Large intestine (tissue), 12 donors: ENCODE results near the gene LHPP. TPM values are rescaled to one million over a fixed set of nuclear protein-coding genes. Genes with fewer than 3 reads are reported as not detected.

Experiments
- DNase-seq, 2 donors: peaks; one replicate each; pipeline versions ENCODE4 v3.0.0 to v3.0.0-alpha.2; 2013
- H3K27ac ChIP-seq: one replicate; pipeline ENCODE4 v1.5.1; 2013; ENCODE audit warnings: low read length
- H3K27me3 ChIP-seq: 2 replicates; pipeline ENCODE4 v1.6.1; 2013; ENCODE audit warnings: low read length; ENCODE audit not compliant: control insufficient read depth, insufficient read depth
- H3K36me3 ChIP-seq: 2 replicates; pipeline ENCODE4 v1.6.1; 2013; ENCODE audit warnings: low read length; ENCODE audit not compliant: control insufficient read depth, insufficient read depth
- H3K4me1 ChIP-seq: one replicate; pipeline ENCODE4 v1.6.1; 2013; ENCODE audit warnings: low read length; ENCODE audit not compliant: control insufficient read depth, insufficient read depth
- H3K4me3 ChIP-seq: one replicate; pipeline ENCODE4 v1.5.1; 2013; ENCODE audit warnings: low read length
- H3K9me3 ChIP-seq: one replicate; pipeline ENCODE4 v1.6.1; 2013; ENCODE audit warnings: mild to moderate bottlenecking, low read depth, low read length, moderate library complexity; ENCODE audit not compliant: control insufficient read depth
- WGBS: methylation state at CpG from one replicate; pipeline ENCODE4 v1.1.5; 2013; ENCODE audit warnings: low lambda C conversion rate; ENCODE audit not compliant: insufficient coverage; 5-methylcytosine and 5-hydroxymethylcytosine counted together
- long read RNA-seq, 11 donors: transcript quantifications; one replicate each; lab custom pipeline, GENCODE V29; 2026
- polyA plus RNA-seq: library from polyadenylated mRNA; unstranded; fragments of 120-200 nt; gene quantifications from one replicate; pipeline ENCODE4 v1.2.1, GENCODE V29; 2013

Gene LHPP, protein sequence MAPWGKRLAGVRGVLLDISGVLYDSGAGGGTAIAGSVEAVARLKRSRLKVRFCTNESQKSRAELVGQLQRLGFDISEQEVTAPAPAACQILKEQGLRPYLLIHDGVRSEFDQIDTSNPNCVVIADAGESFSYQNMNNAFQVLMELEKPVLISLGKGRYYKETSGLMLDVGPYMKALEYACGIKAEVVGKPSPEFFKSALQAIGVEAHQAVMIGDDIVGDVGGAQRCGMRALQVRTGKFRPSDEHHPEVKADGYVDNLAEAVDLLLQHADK
- 40.7 TPM for polyA plus RNA-seq
- long read RNA-seq, donor 1, transcript LHPP-202 (7 exons, 1,622 nt): major isoform, 13 of 15 reads
- long read RNA-seq, donor 1, partial matches to known transcripts: 0 of 15 reads
- long read RNA-seq, donor 1, other reads (novel, unspliced or antisense): 0 of 15 reads
- long read RNA-seq, donor 2, transcript LHPP-202 (7 exons, 1,622 nt): major isoform, 20 of 34 reads
- long read RNA-seq, donor 2, partial matches to known transcripts: 11 of 34 reads
- long read RNA-seq, donor 2, other reads (novel, unspliced or antisense): 0 of 34 reads
- long read RNA-seq, donor 3: 0 reads
- long read RNA-seq, donor 4, partial matches to known transcripts: 0 of 4 reads
- long read RNA-seq, donor 4, other reads (novel, unspliced or antisense): 0 of 4 reads
- long read RNA-seq, donor 5, transcript LHPP-202 (7 exons, 1,622 nt): major isoform, 8 of 14 reads
- long read RNA-seq, donor 5, partial matches to known transcripts: 5 of 14 reads
- long read RNA-seq, donor 5, other reads (novel, unspliced or antisense): 0 of 14 reads
- long read RNA-seq, donor 6, transcript LHPP-202 (7 exons, 1,622 nt): major isoform, 20 of 22 reads
- long read RNA-seq, donor 6, partial matches to known transcripts: 0 of 22 reads
- long read RNA-seq, donor 6, other reads (novel, unspliced or antisense): 0 of 22 reads
- long read RNA-seq, donor 7, partial matches to known transcripts: 0 of 4 reads
- long read RNA-seq, donor 7, other reads (novel, unspliced or antisense): 0 of 4 reads
- long read RNA-seq, donor 8, transcript LHPP-202 (7 exons, 1,622 nt): major isoform, 23 of 28 reads
- long read RNA-seq, donor 8, partial matches to known transcripts: 5 of 28 reads
- long read RNA-seq, donor 8, other reads (novel, unspliced or antisense): 0 of 28 reads
- long read RNA-seq, donor 9, transcript LHPP-202 (7 exons, 1,622 nt): major isoform, 20 of 20 reads
- long read RNA-seq, donor 9, partial matches to known transcripts: 0 of 20 reads
- long read RNA-seq, donor 9, other reads (novel, unspliced or antisense): 0 of 20 reads
- long read RNA-seq, donor 10, transcript LHPP-202 (7 exons, 1,622 nt): major isoform, 15 of 23 reads
- long read RNA-seq, donor 10, partial matches to known transcripts: 7 of 23 reads
- long read RNA-seq, donor 10, other reads (novel, unspliced or antisense): 0 of 23 reads
- long read RNA-seq, donor 11, transcript LHPP-202 (7 exons, 1,622 nt): major isoform, 10 of 22 reads
- long read RNA-seq, donor 11, partial matches to known transcripts: 11 of 22 reads
- long read RNA-seq, donor 11, other reads (novel, unspliced or antisense): 0 of 22 reads

DNA sequence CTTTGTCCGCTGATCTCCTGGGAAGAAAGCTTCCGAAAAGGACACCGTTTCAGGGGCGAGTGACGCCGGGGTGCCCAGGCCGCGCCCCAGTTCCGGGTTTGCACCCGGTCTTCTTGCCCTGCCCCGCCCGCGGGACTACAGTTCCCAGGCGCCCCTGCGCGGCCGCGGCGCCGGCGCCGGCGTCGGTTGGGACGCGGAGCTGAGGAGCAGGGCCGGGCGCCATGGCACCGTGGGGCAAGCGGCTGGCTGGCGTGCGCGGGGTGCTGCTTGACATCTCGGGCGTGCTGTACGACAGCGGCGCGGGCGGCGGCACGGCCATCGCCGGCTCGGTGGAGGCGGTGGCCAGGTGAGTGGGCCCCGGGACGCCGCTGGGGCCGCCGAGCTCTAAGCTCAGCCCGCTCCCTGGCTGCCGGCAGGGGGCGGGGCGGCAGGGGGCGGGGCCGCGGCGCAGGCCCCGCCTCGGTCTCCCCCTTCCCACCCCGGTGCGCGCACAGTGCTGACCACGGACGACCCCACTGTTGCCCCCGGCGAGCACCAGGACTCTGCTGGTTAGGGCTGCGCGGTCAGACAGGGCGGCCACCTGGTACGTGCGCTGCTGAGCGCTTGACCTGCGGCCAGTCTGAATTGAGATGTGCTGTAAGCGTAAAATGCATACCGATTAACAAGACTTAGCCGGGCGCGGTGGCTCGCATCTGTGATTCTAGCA is at the start of gene LHPP:
LHPP (plus strand) TSS at position 182 of the 706 bp plus-strand sequence; CDS start at position 222, 40 bp downstream.
- Histone ChIP-seq H3K27ac (peak within 1 kb of the TSS; percentile 78), H3K9me3 (no peaks in the 10 kb centered on the region), H3K27me3 (no peaks in the 10 kb centered on the region), H3K4me3 (peak within 1 kb of the TSS; percentile 70), H3K36me3 (no peaks in the 10 kb centered on the region), H3K4me1 (peaks cover 25% of the 10 kb centered on the region)
- peak; percentile 89 to 97 for DNase-seq
- WGBS: 25% methylated on average over 1 of the region's 81 CpGs

DNA sequence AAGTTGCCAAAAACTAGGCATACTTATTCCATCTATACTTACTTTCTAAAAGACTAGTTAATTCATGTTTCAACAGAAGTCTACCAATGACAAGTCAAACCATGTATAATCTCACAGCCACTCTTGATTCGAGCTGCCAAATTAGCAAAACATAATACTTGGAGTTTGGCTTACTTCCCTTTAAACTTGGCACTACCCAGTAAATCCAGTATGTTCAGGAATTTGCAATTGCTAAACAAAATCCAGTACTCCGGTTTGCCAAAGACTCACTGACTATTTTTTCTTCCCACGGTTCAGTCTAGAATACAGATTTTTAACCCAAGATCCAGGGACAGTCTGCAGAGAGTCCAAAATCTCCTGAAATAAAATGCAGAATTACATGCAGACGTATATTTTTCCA is 47.5 kb upstream of the LHPP start:
- H3K9me3 ChIP-seq: no peaks in the 10 kb centered on the region
- H3K4me3 ChIP-seq: peak overlapping the region; percentile 84
- H3K4me1 ChIP-seq: no peaks in the 10 kb centered on the region
- 20% methylated on average over 1 of the region's 4 CpGs for WGBS
- H3K27me3 ChIP-seq: no peaks in the 10 kb centered on the region
- peaks cover 40% of the 10 kb centered on the region for H3K36me3 ChIP-seq
- DNase-seq: no peak
- H3K27ac ChIP-seq: peak overlapping the region; percentile 86

DNA sequence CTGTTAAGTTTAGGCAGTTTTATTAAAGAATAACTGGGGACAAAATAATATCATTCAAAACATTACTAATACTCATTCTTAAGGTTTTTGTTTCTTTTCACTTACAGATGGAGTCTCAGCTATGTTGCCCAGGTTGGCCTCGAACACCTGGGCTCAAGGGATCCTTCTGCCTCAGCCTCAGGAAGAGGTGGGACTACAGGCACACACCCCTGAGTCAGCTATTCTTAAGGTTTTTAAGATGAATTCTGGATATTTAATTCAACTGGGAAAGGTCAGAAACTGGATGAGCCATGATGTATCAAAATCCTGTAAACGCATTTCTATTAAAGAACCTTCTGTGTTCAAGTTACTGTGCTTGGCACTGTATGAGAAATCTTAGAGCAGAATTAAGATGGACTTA is 46.4 kb upstream of the LHPP start:
- H3K27me3 ChIP-seq: no peaks in the 10 kb centered on the region
- H3K9me3 ChIP-seq: no peaks in the 10 kb centered on the region
- H3K36me3 ChIP-seq: peaks cover 38% of the 10 kb centered on the region
- WGBS: 60% methylated on average over 1 of the region's 2 CpGs
- peak overlapping the region; percentile 84 for H3K4me3 ChIP-seq
- H3K27ac ChIP-seq: peak overlapping the region; percentile 86
- peak in 1 of 2 donors; percentile 35 for DNase-seq
- H3K4me1 ChIP-seq: peaks cover 6% of the 10 kb centered on the region

DNA sequence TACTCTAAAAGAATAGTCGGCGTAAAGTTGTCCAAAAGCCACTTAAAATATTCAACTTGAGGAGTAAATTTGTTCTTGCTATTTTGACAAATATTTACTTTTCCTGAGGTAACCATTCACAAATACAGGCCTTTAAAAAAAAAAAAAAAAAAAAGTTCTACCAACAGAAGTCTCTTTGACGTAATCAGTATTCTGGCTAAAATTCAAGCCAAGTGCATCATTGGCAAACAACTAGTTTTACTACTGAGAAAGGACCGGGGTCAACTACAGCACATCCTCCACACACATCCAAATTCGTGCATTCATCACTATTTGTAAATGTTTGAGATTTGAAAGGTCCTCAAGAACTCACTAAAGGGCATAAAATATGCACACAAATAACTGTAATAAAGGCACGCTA is 44.9 kb upstream of the LHPP start:
- H3K27ac ChIP-seq: peak overlapping the region; percentile 86
- 20% methylated on average over 4 of the region's 6 CpGs for WGBS
- H3K4me3 ChIP-seq: peak overlapping the region; percentile 84
- peaks cover 11% of the 10 kb centered on the region for H3K4me1 ChIP-seq
- H3K36me3 ChIP-seq: peaks cover 27% of the 10 kb centered on the region
- H3K9me3 ChIP-seq: no peaks in the 10 kb centered on the region
- H3K27me3 ChIP-seq: no peaks in the 10 kb centered on the region
- DNase-seq: no peak

DNA sequence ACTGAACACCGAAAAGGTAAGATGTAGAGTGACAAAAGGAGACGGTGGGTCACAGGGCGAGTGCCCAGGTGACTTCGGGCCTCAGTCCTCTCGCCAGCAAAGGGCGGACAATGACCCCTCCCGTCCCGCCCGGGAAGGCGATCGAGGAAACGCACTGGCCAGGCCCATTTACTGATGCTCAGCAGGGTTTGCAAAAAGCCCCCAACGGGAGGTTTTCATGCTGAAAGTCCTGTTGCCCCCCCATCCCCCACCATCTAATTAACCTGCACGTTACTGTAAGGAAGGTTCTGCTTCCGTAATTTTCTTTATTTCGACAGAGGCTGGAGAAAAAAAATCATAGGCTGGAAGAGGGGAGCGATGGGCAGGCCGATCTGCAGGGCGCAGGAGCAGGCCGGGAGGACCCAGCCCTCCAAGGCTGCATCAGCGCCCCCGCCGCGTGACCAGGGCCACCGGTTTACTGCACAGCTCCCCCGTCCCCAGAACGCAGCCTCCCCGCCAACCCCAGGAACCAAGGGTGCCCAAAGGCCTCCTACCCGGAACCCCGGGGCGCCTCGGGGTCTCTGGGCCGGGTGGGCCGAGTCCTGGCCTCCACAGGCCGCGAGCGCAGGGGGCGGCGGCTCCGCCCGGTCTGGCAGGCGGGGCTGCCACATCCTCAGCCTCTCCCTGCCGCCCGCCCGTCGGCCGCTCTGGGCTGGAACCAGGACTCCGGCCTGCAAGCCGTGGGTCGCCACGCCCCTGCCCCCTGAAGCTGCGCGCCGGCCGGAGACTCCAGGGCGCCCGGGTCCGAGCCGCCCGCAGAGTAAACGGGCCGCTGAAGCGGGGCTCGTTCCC is 43.5 kb upstream of the LHPP start:
- peak overlapping the region; percentile 84 for H3K4me3 ChIP-seq
- peak in 1 of 2 donors; percentile 63 for DNase-seq
- H3K36me3 ChIP-seq: peaks cover 16% of the 10 kb centered on the region
- peaks cover 17% of the 10 kb centered on the region for H3K4me1 ChIP-seq
- no peaks in the 10 kb centered on the region for H3K9me3 ChIP-seq
- no peaks in the 10 kb centered on the region for H3K27me3 ChIP-seq
- WGBS: no CpG with 5 or more reads among the region's 64 CpGs
- H3K27ac ChIP-seq: peak overlapping the region; percentile 86

DNA sequence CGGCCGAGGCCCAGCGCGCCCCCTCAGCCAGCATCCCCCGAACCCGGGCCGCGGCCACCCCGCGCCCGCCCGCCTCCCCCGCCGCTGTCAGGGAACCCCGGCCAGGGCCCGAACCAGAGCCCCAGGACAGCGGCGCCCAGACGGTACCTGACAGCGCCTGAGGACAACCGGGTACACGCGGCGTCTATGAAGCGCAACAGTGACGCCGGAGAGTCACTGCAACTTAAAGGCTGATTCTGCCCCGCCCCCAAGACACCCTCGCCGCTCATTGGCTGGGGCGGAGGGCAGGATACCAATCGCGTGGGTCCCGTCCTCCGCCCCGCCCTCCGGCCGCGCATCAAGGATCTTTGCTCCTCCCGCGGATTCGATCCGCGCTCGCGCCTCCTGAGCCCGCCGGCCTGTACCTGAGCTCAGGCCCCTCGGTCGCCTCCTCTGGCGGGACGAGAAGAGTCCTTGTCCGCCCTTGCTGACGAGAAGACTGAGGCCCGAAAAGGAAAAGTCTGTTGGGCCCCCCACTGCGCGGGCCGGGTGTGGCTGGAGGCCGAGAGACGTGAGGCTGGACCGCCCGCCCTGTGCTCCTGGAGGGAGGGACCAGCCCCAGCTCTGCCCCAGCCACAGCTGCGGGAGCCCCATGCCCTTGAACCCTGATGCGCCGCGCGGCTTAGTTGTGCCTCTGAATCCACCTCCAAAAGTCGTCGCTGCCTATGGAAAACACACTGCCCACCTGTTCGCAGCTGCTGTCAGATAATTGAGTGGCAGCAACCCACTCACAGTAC is 42.7 kb upstream of the LHPP start, which contains the start of gene OAT:
OAT (minus strand) TSS at position 198 of the 776 bp plus-strand sequence. CDS start 6,752 bp downstream, outside the sequence.
- Histone ChIP-seq H3K4me1 (peaks cover 19% of the 10 kb centered on the region), H3K9me3 (no peaks in the 10 kb centered on the region), H3K36me3 (peaks cover 10% of the 10 kb centered on the region), H3K27me3 (no peaks in the 10 kb centered on the region), H3K27ac (peak within 1 kb of the TSS; percentile 95), H3K4me3 (peak within 1 kb of the TSS; percentile 84)
- DNase-seq: peak; percentile 98 to 99
- no CpG with 5 or more reads among the region's 70 CpGs for WGBS

DNA sequence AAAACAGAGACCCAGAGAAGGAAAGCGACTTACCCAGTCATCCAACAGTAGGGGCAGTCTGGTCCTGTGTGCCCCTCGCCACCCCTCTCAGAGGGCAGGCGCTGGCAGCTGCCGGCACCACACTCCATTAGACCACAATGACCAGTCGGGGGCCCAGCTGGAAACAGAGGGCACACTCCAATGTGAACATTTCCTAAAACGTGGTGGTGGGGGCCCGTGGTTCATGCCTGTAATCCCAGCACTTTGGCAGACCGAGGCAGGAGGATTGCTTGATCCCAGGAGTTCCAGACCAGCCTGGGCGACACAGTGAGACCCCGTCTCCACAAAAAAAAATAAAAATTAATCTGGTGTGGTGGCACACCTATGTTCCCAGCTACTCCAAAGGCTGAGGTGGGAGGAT is 42.0 kb upstream of the LHPP start:
- H3K36me3 ChIP-seq: peaks cover 4% of the 10 kb centered on the region
- no peaks in the 10 kb centered on the region for H3K9me3 ChIP-seq
- peak overlapping the region; percentile 84 for H3K4me3 ChIP-seq
- no peak for DNase-seq
- no CpG with 5 or more reads among the region's 10 CpGs for WGBS
- no peaks in the 10 kb centered on the region for H3K27me3 ChIP-seq
- peak overlapping the region; percentile 95 for H3K27ac ChIP-seq
- peaks cover 26% of the 10 kb centered on the region for H3K4me1 ChIP-seq

DNA sequence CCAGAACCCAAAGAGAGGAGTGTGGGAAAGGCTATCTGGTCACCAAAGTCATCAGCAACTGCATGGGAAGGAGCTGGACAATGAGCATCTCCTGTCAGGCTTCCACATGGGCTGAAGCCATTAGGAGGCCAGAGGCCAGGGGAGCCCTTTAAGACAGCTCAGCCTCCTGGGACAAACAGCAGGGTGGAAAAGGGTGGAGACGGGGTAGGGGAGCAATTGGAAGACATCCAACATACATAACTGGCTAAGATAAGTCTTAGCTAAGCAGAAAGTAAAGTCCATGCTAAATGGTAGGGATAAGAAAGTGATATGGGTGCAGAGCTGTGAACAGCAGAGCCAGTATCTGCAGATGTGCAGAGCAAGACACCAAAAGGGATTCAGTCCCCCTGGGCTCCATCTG is 41.4 kb upstream of the LHPP start:
- H3K9me3 ChIP-seq: no peaks in the 10 kb centered on the region
- WGBS: no CpG with 5 or more reads among the region's 1 CpG
- H3K4me1 ChIP-seq: peaks cover 30% of the 10 kb centered on the region
- H3K27ac ChIP-seq: peak overlapping the region; percentile 95
- no peaks in the 10 kb centered on the region for H3K27me3 ChIP-seq
- no peak overlapping the region for H3K4me3 ChIP-seq
- DNase-seq: peak; percentile 91 to 96
- H3K36me3 ChIP-seq: peaks cover 2% of the 10 kb centered on the region
